Measurements from ENCODE around the gene PDIA4.
A peak's percentile ranks its signal among the peaks of the same experiment; 100 is the strongest.
"Not testable (repeated sequence)": the region's sequence is repeated elsewhere in the genome, so short reads cannot be mapped to it uniquely, and the experiment has no call there.

PDIA4 gene

DNA sequence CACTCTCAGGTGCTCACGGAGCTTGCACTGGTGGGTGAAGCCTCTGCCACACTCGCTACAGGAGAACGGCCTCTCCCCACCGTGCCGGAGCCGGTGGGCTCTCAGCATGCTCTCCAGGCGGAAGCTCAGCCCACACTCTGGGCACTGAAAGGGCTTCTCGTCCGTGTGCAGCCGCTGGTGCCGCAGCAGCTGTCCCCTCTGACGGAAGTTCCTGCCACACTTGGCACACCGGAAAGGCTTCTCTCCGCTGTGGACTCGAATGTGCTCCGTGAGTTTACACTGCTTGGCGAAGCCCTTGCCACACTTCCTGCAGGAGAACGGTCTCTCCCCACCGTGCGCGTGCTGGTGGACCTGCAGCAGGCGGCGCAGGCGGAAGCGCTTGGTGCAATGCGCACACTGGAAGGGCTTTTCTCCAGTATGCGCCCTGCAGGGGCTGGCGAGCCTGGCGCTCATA lies 42.9 kb upstream of the PDIA4 start:
- no peak overlapping the region for H3K4me3 ChIP-seq (ENCODE audit: insufficient read length, low read depth)
- H3K4me1 ChIP-seq (ENCODE audit: insufficient read depth, insufficient read length), result no peaks in the 10 kb centered on the region
- peak overlapping the region; percentile 36 for H3K9ac ChIP-seq (ENCODE audit: insufficient read length, low read depth)
- TF ChIP-seq ZNF274 (IDR thresholded peaks at IDR 0.05; ENCODE audit: low read depth, low read length) (no peak), SUZ12 (IDR thresholded peaks at IDR 0.05; ENCODE audit: extremely low read depth, insufficient read depth, insufficient read length) (no peak), YY1 (IDR thresholded peaks at IDR 0.05; ENCODE audit: insufficient read depth, insufficient read length) (no peak)
- no peaks in the 10 kb centered on the region for H3K9me3 ChIP-seq (ENCODE audit: insufficient read depth, low read length)
- H3K27me3 ChIP-seq (ENCODE audit: insufficient read depth, insufficient read length), result no peaks in the 10 kb centered on the region
- no peak for DNase-seq (ENCODE audit: low read depth, low spot score)
- H3K36me3 ChIP-seq (ENCODE audit: insufficient read depth, insufficient read length, low read length), result peaks cover 53% of the 10 kb centered on the region

- no peak for DNase-seq (ENCODE audit: low read depth, low spot score)
- TF ChIP-seq SUZ12 (IDR thresholded peaks at IDR 0.05; ENCODE audit: extremely low read depth, insufficient read depth, insufficient read length) (no peak), YY1 (IDR thresholded peaks at IDR 0.05; ENCODE audit: insufficient read depth, insufficient read length) (no peak)
- Histone ChIP-seq H3K27me3 (ENCODE audit: insufficient read depth, insufficient read length) (no peaks in the 10 kb centered on the region), H3K36me3 (ENCODE audit: insufficient read depth, insufficient read length, low read length) (peaks cover 53% of the 10 kb centered on the region), H3K9me3 (ENCODE audit: insufficient read depth, low read length) (no peaks in the 10 kb centered on the region), H3K4me3 (ENCODE audit: insufficient read length, low read depth) (no peak overlapping the region), H3K9ac (ENCODE audit: insufficient read length, low read depth) (peak overlapping the region; percentile 16), H3K4me1 (ENCODE audit: insufficient read depth, insufficient read length) (no peaks in the 10 kb centered on the region)
Measured at GRCh38 chr7:149070372-149071125, 42.2 kb upstream of the PDIA4 start.

DNA sequence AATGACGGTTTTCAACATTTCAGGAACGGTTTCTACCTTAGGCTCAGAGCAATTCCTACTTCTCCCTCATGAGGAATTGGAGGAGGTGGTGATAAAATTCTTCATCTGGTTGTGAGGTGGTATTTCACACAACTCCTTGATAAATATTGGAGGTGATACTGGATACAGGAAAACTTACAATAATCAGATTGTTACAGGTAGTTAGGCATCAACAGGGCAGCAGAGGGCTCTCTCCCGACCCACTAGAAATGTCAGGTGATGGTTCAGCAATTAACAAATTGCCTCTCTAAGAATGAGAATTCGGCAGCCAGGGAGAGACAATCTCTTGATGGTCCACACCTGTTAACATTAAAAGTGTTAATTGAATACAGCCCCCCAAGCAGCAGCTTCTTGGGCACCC lies 39.6 kb upstream of the PDIA4 start:
- Histone ChIP-seq H3K9ac (ENCODE audit: insufficient read length, low read depth) (no peak overlapping the region), H3K9me3 (ENCODE audit: insufficient read depth, low read length) (no peaks in the 10 kb centered on the region), H3K4me1 (ENCODE audit: insufficient read depth, insufficient read length) (no peaks in the 10 kb centered on the region), H3K27me3 (ENCODE audit: insufficient read depth, insufficient read length) (no peaks in the 10 kb centered on the region), H3K4me3 (ENCODE audit: insufficient read length, low read depth) (no peak overlapping the region), H3K36me3 (ENCODE audit: insufficient read depth, insufficient read length, low read length) (peaks cover 41% of the 10 kb centered on the region)
- no peak for DNase-seq (ENCODE audit: low read depth, low spot score)
- TF ChIP-seq ZNF274 (IDR thresholded peaks at IDR 0.05; ENCODE audit: low read depth, low read length) (no peak), SUZ12 (IDR thresholded peaks at IDR 0.05; ENCODE audit: extremely low read depth, insufficient read depth, insufficient read length) (no peak), YY1 (IDR thresholded peaks at IDR 0.05; ENCODE audit: insufficient read depth, insufficient read length) (no peak)

GRCh38 chr7:149063476-149063875 lies 35.2 kb upstream of the PDIA4 start:
- TF ChIP-seq YY1 (IDR thresholded peaks at IDR 0.05; ENCODE audit: insufficient read depth, insufficient read length) (no peak), SUZ12 (IDR thresholded peaks at IDR 0.05; ENCODE audit: extremely low read depth, insufficient read depth, insufficient read length) (no peak), ZNF274 (IDR thresholded peaks at IDR 0.05; ENCODE audit: low read depth, low read length) (no peak)
- no peaks in the 10 kb centered on the region for H3K9me3 ChIP-seq (ENCODE audit: insufficient read depth, low read length)
- H3K27me3 ChIP-seq (ENCODE audit: insufficient read depth, insufficient read length), result no peaks in the 10 kb centered on the region
- H3K36me3 ChIP-seq (ENCODE audit: insufficient read depth, insufficient read length, low read length), result peaks cover 7% of the 10 kb centered on the region
- DNase-seq (ENCODE audit: low read depth, low spot score), result no peak
- H3K9ac ChIP-seq (ENCODE audit: insufficient read length, low read depth), result no peak overlapping the region
- H3K4me3 ChIP-seq (ENCODE audit: insufficient read length, low read depth), result no peak overlapping the region
- H3K4me1 ChIP-seq (ENCODE audit: insufficient read depth, insufficient read length), result no peaks in the 10 kb centered on the region

DNA sequence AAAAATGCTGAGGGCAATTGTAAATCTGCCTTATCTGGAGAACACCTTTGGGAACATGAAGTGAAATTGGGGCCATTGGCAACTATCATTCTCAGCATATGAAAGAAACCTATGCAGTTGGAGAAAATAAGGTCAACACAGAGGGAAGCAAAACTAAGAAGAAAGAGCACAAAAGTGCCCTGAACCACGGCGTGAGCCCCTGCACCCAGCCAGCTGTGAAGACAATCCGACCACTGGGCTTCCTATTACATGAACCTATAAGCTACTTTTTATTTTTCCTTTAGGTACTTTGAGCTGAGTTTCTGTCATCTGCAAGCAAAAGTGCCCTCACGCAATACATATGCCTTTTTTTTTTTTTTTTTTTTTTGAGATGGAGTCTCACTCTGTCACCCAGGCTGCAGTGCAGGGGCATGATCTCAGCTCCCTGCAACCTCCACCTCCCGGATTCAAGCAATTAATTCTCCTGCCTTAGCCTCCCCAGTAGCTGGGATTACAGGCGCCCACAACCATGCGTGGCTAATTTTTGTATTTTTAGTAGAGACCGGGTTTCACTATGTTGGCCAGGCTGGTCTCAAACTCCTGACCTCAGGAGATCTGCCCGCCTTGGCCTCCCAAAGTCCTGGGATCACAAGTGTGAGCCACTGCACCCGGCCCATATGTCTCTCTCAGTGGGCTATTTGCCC lies 34.1 kb upstream of the PDIA4 start:
- H3K4me3 ChIP-seq (ENCODE audit: insufficient read length, low read depth); H3K27me3 ChIP-seq (ENCODE audit: insufficient read depth, insufficient read length); H3K9ac ChIP-seq (ENCODE audit: insufficient read length, low read depth); H3K4me1 ChIP-seq (ENCODE audit: insufficient read depth, insufficient read length); H3K9me3 ChIP-seq (ENCODE audit: insufficient read depth, low read length); DNase-seq (ENCODE audit: low read depth, low spot score); H3K36me3 ChIP-seq (ENCODE audit: insufficient read depth, insufficient read length, low read length): not testable (repeated sequence)

- no peak overlapping the region for H3K4me3 ChIP-seq (ENCODE audit: insufficient read length, low read depth)
- TF ChIP-seq ZNF274 (IDR thresholded peaks at IDR 0.05; ENCODE audit: low read depth, low read length), result no peak
- no peak for TF ChIP-seq SUZ12 (IDR thresholded peaks at IDR 0.05; ENCODE audit: extremely low read depth, insufficient read depth, insufficient read length)
- TF ChIP-seq YY1 (IDR thresholded peaks at IDR 0.05; ENCODE audit: insufficient read depth, insufficient read length), result no peak
- no peaks in the 10 kb centered on the region for H3K9me3 ChIP-seq (ENCODE audit: insufficient read depth, low read length)
- H3K27me3 ChIP-seq (ENCODE audit: insufficient read depth, insufficient read length), result no peaks in the 10 kb centered on the region
- no peak overlapping the region for H3K9ac ChIP-seq (ENCODE audit: insufficient read length, low read depth)
- H3K4me1 ChIP-seq (ENCODE audit: insufficient read depth, insufficient read length), result no peaks in the 10 kb centered on the region
- H3K36me3 ChIP-seq (ENCODE audit: insufficient read depth, insufficient read length, low read length), result no peaks in the 10 kb centered on the region
- DNase-seq (ENCODE audit: low read depth, low spot score), result no peak
Measured at GRCh38 chr7:149060156-149060555, 31.9 kb upstream of the PDIA4 start.

DNA sequence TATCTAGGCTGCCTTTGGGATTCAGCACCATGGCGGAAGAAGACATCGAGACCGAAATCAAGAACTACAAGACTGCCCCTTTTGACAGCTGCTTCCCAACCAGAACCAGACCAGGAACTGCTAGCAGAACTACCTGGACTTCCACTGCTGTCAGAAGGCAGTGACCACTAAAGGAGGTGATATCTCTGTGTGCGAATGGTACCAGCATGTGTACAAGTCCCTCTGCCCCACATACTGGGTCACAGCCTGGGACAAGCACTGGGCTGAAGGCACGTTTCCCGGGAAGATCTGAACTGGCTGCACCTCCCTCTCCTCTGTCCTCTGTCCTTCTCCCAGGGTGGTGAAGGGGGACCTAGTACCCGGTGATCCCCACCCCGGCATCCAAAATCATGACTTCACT lies 25.6 kb upstream of the PDIA4 start:
- Histone ChIP-seq H3K4me3 (ENCODE audit: insufficient read length, low read depth) (no peak overlapping the region), H3K9ac (ENCODE audit: insufficient read length, low read depth) (no peak overlapping the region), H3K4me1 (ENCODE audit: insufficient read depth, insufficient read length) (no peaks in the 10 kb centered on the region), H3K27me3 (ENCODE audit: insufficient read depth, insufficient read length) (no peaks in the 10 kb centered on the region), H3K36me3 (ENCODE audit: insufficient read depth, insufficient read length, low read length) (no peaks in the 10 kb centered on the region), H3K9me3 (ENCODE audit: insufficient read depth, low read length) (no peaks in the 10 kb centered on the region)
- TF ChIP-seq ZNF274 (IDR thresholded peaks at IDR 0.05; ENCODE audit: low read depth, low read length) (no peak), YY1 (IDR thresholded peaks at IDR 0.05; ENCODE audit: insufficient read depth, insufficient read length) (no peak), SUZ12 (IDR thresholded peaks at IDR 0.05; ENCODE audit: extremely low read depth, insufficient read depth, insufficient read length) (no peak)
- no peak for DNase-seq (ENCODE audit: low read depth, low spot score)

Data from NT2/D1 (cell line).